GM10847 (cell line): Measurements from ENCODE around the gene SIGLEC1.

ENCODE experiments used
- POLR2A ChIP-seq: IDR thresholded peaks from 2 replicates; pipeline ENCODE4 v1.6.1; 2011; ENCODE audit not compliant: insufficient read length; ENCODE audit errors: extremely low read depth

The SIGLEC1 gene

GRCh38 chr20:3712279-3712873 lies at the start of gene SIGLEC1:
TSS of gene SIGLEC1 (minus strand) at chr20:3712600. CDS start at chr20:3707128, 5,472 bp downstream.
- TF ChIP-seq POLR2A = no peak

GRCh38 chr20:3760655-3761348 lies 48.4 kb upstream of the SIGLEC1 start:
- no peak for TF ChIP-seq POLR2A

- TF ChIP-seq POLR2A = no peak
Measured at GRCh38 chr20:3759884-3760283, 47.5 kb upstream of the SIGLEC1 start.

GRCh38 chr20:3759316-3759823 lies 47.0 kb upstream of the SIGLEC1 start:
- TF ChIP-seq POLR2A = no peak

DNA sequence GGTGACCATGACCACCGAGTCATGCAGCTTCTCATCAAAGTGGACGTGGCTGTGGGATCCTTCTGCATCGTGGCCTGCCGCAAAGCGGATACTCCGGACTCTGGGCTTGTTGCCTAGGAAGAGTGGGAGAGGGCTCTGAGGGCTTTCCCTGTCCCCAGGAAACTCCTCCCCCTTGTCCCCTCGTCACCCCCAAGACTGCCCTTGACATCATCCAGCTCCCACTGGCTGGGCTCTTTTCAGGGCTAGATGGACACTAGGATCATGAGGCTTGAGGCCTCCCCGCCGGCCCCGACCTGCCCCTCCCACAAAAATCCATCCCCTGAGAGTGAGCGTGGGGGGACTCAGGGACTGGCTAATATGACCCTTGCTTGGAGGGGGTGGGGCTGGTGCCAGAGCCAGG lies 46.2 kb upstream of the SIGLEC1 start:
- no peak for TF ChIP-seq POLR2A

GRCh38 chr20:3757268-3757667 lies 44.9 kb upstream of the SIGLEC1 start:
- TF ChIP-seq POLR2A = no peak

DNA sequence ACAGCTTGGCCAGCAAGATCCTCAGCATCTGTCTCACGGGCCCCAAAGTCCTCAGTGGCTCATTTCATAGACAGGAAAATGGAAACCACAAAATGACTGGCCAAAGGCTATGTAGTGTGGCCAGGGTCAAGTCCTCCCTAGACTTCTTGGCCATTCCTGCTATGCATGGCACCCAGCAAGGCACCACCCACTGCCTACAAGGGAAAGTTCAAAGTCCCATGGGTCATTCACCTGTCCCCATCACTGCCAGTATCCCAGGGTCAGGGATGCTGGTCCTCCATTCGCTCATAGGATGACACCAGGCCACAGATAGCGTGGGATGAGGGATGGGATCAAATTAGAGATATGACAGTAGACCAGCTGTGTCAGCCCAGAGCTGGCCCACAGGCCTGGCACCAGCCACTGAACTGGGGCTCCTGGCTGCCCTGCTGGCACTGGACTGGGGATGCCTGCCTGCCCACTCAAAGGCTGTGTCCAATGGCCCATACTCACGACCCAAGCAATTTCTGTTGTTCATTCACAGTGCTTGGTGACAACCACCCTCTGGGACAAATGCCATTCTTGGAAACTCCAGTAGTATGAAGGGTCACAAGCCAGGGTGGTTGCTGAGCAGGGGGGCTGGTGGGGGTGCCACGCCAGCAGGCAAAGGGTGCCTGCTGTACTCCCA lies 43.5 kb upstream of the SIGLEC1 start:
- TF ChIP-seq POLR2A = no peak

- TF ChIP-seq POLR2A = no peak
Measured at GRCh38 chr20:3755269-3755668, 42.9 kb upstream of the SIGLEC1 start.

DNA sequence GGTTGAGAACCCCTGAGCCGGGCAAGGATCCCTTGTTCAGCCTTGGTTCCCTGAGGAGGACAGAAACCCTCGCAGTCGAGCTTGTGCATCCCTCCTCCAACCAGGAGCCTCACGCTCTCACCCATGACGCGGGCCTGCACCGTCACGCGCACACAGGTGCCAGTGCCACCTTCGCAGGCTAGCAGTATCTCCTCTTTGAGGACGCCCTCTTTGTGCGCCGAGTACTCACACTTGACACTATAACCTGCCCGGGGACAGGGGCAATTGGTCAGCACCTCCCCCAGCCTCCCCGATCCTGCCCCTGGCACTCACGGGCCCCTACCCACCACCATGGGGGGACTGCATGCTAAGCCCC lies 41.9 kb upstream of the SIGLEC1 start:
- TF ChIP-seq POLR2A = no peak

DNA sequence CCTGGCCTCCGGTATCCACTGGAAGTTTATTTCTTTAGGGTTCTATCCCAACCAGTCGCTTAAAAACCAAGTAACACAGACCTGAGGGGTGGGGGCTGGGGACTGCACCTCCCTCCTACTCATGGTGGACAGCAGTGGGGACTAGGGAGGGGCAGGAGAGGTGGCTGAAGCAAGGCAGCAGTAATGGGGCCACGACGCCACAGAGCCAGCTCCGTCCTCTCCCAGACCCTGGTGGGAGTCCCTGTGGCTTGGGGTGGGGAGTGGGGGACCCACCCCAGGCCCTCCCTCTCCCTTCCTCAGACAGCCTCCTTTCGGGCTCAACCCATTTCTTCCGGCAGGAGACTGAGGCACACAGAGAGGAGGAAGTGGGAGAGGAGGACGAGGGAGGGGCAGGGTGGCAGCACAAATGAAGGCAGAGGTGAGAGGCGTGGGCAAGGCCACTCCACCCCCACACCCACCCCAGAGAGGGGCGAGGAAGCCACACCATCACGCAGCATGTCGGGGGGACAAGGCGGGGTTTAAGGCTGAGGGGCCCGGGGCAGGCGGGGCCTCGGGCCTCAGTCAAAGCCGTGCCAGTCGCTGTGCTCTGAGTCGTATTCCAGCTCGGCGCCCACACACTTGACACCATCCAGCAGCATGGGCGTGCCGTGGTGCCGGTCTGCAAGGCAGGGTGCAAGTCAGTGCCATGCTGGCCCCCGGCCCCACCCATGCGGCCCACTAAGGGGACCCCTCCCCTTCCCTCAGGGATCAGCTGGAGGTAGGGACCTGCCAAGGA lies 41.3 kb upstream of the SIGLEC1 start:
- no peak for TF ChIP-seq POLR2A

DNA sequence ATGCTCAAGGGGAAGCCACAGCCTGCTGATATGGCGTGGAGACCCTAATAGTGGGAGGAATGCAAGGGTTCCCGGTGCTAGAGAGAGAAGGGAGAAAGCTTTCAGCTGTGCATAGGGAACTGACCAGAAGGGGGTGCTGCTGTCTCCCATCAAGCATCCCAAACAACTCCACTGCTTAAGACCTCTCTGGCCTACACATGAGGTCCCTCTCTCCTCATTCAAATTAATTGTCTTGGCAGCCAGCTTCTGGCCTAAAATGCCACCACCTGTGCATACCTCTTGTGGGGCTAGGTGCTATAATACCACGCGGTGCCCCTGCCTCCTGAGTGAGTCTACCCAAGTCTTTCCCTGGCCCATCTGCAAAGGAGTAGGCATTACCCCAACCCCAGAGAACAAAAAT lies 40.7 kb upstream of the SIGLEC1 start:
- TF ChIP-seq POLR2A = no peak

DNA sequence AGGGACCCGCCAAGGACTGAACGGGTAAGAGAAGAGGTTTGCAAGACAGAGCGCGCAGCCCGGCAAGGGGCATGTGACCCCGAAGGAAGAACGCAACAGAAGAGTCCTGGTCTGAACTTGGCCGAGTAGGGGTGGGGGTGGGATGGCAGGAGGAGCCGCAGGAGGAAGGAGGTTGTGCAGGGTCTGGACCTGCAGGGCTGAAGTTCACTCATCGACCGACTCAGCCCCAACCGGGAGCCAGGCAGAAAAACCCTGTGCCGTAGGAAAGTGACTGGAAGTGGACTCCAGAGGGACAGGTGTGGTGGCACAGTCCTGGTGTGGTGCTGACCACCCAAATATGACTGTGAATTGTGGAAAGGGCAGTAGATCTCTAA lies 40.0 kb upstream of the SIGLEC1 start:
- no peak for TF ChIP-seq POLR2A

DNA sequence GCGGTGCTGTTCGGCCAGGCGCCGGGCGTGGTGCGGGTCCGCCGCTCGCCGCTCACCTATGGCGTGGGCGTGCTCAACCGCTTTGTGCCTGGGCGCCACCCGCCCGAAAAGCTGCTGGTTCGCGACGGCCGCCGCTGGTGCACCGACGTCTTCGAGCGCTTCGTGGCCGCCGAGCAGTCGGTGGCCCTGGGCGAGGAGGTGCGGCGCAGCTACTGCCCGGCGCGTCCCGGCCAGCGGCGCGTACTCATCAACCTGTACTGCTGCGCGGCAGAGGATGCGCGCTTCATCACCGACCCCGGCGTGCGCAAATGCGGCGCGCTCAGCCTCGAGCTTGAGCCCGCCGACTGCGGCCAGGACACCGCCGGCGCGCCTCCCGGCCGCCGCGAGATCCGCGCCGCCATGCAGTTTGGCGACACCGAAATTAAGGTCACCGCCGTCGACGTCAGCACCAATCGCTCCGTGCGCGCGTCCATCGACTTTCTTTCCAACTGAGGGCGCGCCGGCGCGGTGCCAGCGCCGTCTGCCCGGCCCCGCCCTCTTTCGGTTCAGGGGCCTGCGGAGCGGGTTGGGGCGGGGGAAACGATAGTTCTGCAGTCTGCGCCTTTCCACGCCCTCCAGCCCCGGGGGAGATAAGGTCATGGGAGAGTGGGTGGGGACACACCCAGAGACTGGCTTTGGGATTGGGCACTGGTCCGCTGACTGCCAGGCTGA lies 39.4 kb upstream of the SIGLEC1 start:
- no peak for TF ChIP-seq POLR2A

DNA sequence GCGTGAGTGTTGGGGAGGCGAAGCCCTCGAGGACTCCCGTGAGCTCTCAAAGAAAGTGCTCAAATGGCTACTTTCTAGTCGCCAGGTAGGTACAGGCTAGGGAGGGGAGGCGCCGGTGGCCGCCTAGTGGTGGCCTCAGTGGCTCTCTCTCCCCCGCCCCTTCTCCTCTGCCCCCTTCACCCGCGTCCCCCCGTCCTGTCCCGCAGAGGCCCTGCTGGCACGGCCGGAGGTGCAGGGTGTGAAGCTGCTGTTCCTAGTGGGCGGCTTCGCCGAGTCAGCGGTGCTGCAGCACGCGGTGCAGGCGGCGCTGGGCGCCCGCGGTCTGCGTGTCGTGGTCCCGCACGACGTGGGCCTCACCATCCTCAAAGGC lies 38.9 kb upstream of the SIGLEC1 start:
- TF ChIP-seq POLR2A = no peak
